ENCODE results near the gene IFNK. TPM values are rescaled to one million over a fixed set of nuclear protein-coding genes. Genes with fewer than 3 reads are reported as not detected.
"Not testable (repeated sequence)": the region's sequence is repeated elsewhere in the genome, so short reads cannot be mapped to it uniquely, and the experiment has no call there.

IFNK gene
- total and polyA plus RNA-seq, 7 donors = not detected

DNA sequence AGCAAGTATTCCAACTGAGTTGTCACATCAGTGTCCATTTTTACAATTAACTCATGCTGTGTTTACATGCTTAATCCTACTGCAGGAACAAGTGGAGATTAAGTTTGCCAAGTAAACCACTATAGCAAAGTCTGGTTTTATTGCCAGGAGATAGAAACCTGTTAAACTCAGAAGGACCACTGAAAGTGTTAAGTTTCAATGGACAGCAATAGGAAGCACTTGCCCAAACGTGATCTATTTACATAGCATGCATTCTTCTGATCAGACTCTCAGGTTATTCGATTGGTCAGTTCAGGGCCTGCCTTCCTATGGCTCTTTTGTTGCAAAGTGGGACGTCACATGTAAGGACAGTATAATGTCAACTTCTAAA is 28.0 kb upstream of the IFNK start:
- Histone ChIP-seq H3K4me1 (peaks cover 0 to 18% (median 11%) of the 10 kb centered on the region in 4 donors), H3K27me3 (no peaks in the 10 kb centered on the region), H3K27ac (no peak overlapping the region), H3K9me3 (no peaks in the 10 kb centered on the region), H3K36me3 (no peaks in the 10 kb centered on the region), H3K4me3 (no peak overlapping the region)
- 60 to 73% methylated on average over 3 of the region's 3 CpGs for WGBS, 2 donors
- intact Hi-C loops (cut with DNase I) = no loop called here
- TF ChIP-seq POLR2A (IDR thresholded peaks at IDR 0.05) = no peak
- TF ChIP-seq EP300 (IDR thresholded peaks at IDR 0.05) = no peak
- TF ChIP-seq, protein P1, sequence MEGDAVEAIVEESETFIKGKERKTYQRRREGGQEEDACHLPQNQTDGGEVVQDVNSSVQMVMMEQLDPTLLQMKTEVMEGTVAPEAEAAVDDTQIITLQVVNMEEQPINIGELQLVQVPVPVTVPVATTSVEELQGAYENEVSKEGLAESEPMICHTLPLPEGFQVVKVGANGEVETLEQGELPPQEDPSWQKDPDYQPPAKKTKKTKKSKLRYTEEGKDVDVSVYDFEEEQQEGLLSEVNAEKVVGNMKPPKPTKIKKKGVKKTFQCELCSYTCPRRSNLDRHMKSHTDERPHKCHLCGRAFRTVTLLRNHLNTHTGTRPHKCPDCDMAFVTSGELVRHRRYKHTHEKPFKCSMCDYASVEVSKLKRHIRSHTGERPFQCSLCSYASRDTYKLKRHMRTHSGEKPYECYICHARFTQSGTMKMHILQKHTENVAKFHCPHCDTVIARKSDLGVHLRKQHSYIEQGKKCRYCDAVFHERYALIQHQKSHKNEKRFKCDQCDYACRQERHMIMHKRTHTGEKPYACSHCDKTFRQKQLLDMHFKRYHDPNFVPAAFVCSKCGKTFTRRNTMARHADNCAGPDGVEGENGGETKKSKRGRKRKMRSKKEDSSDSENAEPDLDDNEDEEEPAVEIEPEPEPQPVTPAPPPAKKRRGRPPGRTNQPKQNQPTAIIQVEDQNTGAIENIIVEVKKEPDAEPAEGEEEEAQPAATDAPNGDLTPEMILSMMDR (IDR thresholded peaks at IDR 0.05) = no peak
- no peak for TF ChIP-seq POLR2AphosphoS5 (IDR thresholded peaks at IDR 0.05)
- no peak for DNase-seq

DNA sequence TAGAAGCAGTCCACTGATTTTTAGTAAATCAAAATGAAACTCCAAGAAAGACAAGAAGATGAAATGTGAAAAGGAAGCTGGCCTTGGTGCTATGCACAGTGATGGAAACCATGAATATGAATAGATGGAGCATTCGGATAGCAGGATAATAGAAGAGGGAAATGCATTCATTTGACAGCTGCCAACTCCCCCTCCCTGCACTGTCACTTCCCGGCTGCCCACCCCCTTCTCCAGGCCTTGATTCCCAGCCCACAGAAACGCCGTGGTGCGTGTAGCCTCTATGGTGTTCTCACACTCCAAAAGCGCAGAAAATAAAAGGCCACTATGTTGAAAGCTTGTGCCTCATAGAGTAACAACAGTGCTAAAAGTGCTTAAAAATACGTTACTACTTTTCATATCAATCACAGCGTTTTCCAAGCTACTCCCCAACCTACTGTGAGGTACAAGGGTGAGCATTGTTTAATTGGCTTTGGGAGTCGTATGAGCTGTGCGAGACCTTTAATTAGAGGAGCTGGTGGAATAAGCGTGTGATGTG is 26.1 kb upstream of the IFNK start:
- 89 to 90% methylated on average over 11 of the region's 11 CpGs for WGBS, 2 donors
- no peak for TF ChIP-seq POLR2AphosphoS5 (IDR thresholded peaks at IDR 0.05)
- TF ChIP-seq, protein P1 (IDR thresholded peaks at IDR 0.05) = no peak
- TF ChIP-seq EP300 (IDR thresholded peaks at IDR 0.05) = no peak
- no peak for TF ChIP-seq POLR2A (IDR thresholded peaks at IDR 0.05)
- peaks cover 0 to 18% (median 11%) of the 10 kb centered on the region in 4 donors for H3K4me1 ChIP-seq
- no peak for DNase-seq
- no peaks in the 10 kb centered on the region for H3K36me3 ChIP-seq
- H3K4me3 ChIP-seq = no peak overlapping the region
- no peaks in the 10 kb centered on the region for H3K27me3 ChIP-seq
- no peak overlapping the region for H3K27ac ChIP-seq
- intact Hi-C loops (cut with DNase I) = no loop called here
- no peaks in the 10 kb centered on the region for H3K9me3 ChIP-seq

DNA sequence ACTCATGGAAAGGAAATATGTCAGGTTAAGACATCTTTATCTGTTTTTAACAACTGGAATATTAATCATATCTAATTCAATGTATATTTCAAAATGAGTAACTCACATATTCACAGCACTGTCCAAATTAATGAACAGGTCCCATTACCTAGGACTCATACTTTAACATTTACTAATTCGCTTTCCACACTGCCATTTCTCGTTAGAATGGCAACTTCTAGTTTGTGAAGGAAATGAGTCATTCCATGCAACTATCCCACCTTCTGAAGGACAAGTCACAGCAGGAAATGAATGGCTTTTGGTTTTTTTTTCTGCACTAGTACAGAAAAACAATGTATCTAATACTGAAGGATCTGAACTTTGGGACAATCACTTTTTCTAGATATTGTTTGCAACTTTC is 24.6 kb upstream of the IFNK start:
- no peak for DNase-seq
- 34 to 60% methylated on average over 2 of the region's 2 CpGs for WGBS, 2 donors

DNA sequence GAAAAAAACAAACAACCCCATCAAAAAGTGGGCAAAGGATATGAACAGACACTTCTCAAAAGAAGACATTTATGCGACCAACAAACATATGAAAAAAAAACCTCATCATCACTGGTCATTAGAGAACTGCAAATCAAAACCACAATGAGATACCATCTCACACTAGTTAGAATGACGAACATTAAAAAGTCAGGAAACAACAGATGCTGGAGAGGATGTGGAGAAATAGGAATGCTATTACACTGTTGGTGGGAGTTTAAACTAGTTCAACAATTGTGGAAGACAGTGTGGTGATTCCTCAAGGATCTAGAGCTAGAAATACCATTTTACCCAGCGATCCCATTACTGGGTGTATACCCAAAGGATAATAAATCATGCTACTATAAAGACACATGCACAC is 23.2 kb upstream of the IFNK start:
- H3K27ac ChIP-seq; H3K36me3 ChIP-seq; H3K4me3 ChIP-seq; H3K9me3 ChIP-seq; DNase-seq; H3K27me3 ChIP-seq; intact Hi-C loops (cut with DNase I): not testable (repeated sequence)
- WGBS, 2 donors = 93 to 95% methylated on average over 3 of the region's 3 CpGs
- H3K4me1 ChIP-seq = peaks cover 0 to 13% (median 9%) of the 10 kb centered on the region in 4 donors

More for the DNA sequence above, 24.6 kb upstream of the IFNK start:
- no peaks in the 10 kb centered on the region for H3K36me3 ChIP-seq
- intact Hi-C loops (cut with DNase I) = no loop called here
- no peaks in the 10 kb centered on the region for H3K9me3 ChIP-seq
- no peak overlapping the region for H3K27ac ChIP-seq
- no peak overlapping the region for H3K4me3 ChIP-seq
- no peaks in the 10 kb centered on the region for H3K27me3 ChIP-seq
- peaks cover 0 to 18% (median 11%) of the 10 kb centered on the region in 4 donors for H3K4me1 ChIP-seq
- no peak for TF ChIP-seq EP300 (IDR thresholded peaks at IDR 0.05)
- peak in 1 of 4 donors; percentile 31 for TF ChIP-seq POLR2AphosphoS5 (IDR thresholded peaks at IDR 0.05)

DNA sequence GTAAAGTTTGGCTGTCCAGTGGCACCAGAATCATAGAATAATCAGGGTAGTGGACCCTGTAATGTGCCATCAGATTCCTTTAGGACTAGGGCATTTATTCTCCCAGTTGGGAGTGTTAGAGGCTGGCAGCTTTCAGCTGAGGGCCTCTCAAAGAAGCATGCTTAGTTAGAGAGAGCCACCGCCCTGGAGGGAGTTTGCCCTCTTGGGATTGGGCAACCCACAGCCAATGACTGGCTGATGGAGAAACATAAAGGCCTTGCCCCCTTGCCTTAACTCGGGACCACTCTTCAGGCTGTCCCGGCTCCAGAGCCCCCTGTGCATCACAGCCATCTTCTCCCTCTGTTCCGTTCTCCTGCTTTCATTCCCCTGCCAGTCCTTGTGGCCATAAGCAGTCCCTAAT is 20.5 kb upstream of the IFNK start:
- Histone ChIP-seq H3K9me3 (no peaks in the 10 kb centered on the region), H3K4me3 (no peak overlapping the region), H3K27me3 (no peaks in the 10 kb centered on the region), H3K27ac (no peak overlapping the region), H3K36me3 (no peaks in the 10 kb centered on the region), H3K4me1 (no peaks in the 10 kb centered on the region)
- WGBS, 2 donors = 93% methylated on average over 4 of the region's 4 CpGs
- intact Hi-C loops (cut with DNase I) = no loop called here
- no peak for DNase-seq
- TF ChIP-seq, protein P1 (IDR thresholded peaks at IDR 0.05) = no peak
- TF ChIP-seq POLR2AphosphoS5 (IDR thresholded peaks at IDR 0.05) = no peak
- no peak for TF ChIP-seq EP300 (IDR thresholded peaks at IDR 0.05)
- no peak for TF ChIP-seq POLR2A (IDR thresholded peaks at IDR 0.05)

DNA sequence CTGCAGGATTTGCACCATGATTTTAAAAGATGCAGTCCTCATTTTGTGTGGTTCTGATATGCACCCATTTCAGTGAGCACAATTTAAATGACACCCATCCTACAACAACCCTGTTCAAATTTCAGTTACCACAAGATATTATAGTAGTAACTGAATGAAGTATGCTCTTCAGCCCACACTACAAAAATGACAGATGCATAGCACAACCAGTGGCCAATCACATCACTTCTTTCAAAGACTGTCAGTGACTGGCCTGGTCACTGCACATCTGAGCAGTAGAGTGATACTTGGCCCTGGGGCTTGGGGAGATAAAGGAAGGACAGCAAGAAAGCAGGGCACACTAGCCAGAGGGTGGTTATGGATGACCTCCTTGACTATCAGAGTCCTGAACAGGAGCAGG is 19.8 kb upstream of the IFNK start:
- Histone ChIP-seq H3K9me3 (no peaks in the 10 kb centered on the region), H3K4me3 (no peak overlapping the region), H3K27ac (no peak overlapping the region), H3K4me1 (no peaks in the 10 kb centered on the region), H3K36me3 (no peaks in the 10 kb centered on the region), H3K27me3 (no peaks in the 10 kb centered on the region)
- intact Hi-C loops (cut with DNase I) = no loop called here
- no peak for DNase-seq
- no peak for TF ChIP-seq POLR2AphosphoS5 (IDR thresholded peaks at IDR 0.05)
- TF ChIP-seq EP300 (IDR thresholded peaks at IDR 0.05) = no peak
- TF ChIP-seq, protein P1 (IDR thresholded peaks at IDR 0.05) = no peak
- no peak for TF ChIP-seq POLR2A (IDR thresholded peaks at IDR 0.05)
